Measurements from ENCODE around the gene PLXNB2. TPM values are rescaled to one million over a fixed set of nuclear protein-coding genes. Genes with fewer than 3 reads are reported as not detected.
A peak's percentile ranks its signal among the peaks of the same experiment; 100 is the strongest.
"Not testable (repeated sequence)": the region's sequence is repeated elsewhere in the genome, so short reads cannot be mapped to it uniquely, and the experiment has no call there.

Gene PLXNB2
- total and polyA plus RNA-seq, 11 donors = 35.1 to 139 (median 53.0) TPM

GRCh38 chr22:50326225-50326955 is 18.9 kb upstream of the PLXNB2 start:
- H3K27ac ChIP-seq = peak overlapping the region in 7 of 12 donors; percentile 27 to 98 (median 63)
- 15 to 20% (median 17%) methylated on average over 40 to 56 of the region's 56 CpGs for WGBS, 4 donors
- intact Hi-C loops (cut with DNase I) = loop anchor here in 9 of 10 donors (2.0 to 5.0 kb wide), 6 partner anchors 16 to 76 kb away; partner anchors contain the start of genes HDAC10 (in 1 of the 9), MAPK11 (in 1 of the 9) and PPP6R2 (in 1 of the 9)
- no peaks in the 10 kb centered on the region for H3K36me3 ChIP-seq
- H3K4me1 ChIP-seq = peaks cover 0 to 18% (median 11%) of the 10 kb centered on the region in 12 donors
- peak in 2 of 4 donors; percentile 2 to 38 for ATAC-seq
- no peaks in the 10 kb centered on the region for H3K9me3 ChIP-seq
- H3K27me3 ChIP-seq = no peaks in the 10 kb centered on the region
- peak in 1 of 5 donors; percentile 16 for DNase-seq
- peak overlapping the region; percentile 45 to 95 (median 80) for H3K4me3 ChIP-seq
- no peak for TF ChIP-seq CTCF (IDR thresholded peaks at IDR 0.05)
- no peak for TF ChIP-seq POLR2A (IDR thresholded peaks at IDR 0.05)

GRCh38 chr22:50325444-50326224 is 18.2 kb upstream of the PLXNB2 start:
- Histone ChIP-seq H3K4me1 (peaks cover 0 to 18% (median 11%) of the 10 kb centered on the region in 12 donors), H3K4me3 (peak overlapping the region in 5 of 12 donors; percentile 73 to 95 (median 82)), H3K27ac (no peak overlapping the region), H3K9me3 (no peaks in the 10 kb centered on the region), H3K27me3 (no peaks in the 10 kb centered on the region), H3K36me3 (no peaks in the 10 kb centered on the region)
- no peak for ATAC-seq
- 84 to 92% (median 91%) methylated on average over 15 to 19 of the region's 19 CpGs for WGBS, 4 donors
- DNase-seq = peak in 1 of 5 donors; percentile 17
- TF ChIP-seq POLR2A (IDR thresholded peaks at IDR 0.05) (no peak), CTCF (IDR thresholded peaks at IDR 0.05) (no peak)
- intact Hi-C loops (cut with DNase I) = loop anchor here in 9 of 10 donors (2.0 to 5.0 kb wide), 6 partner anchors 17 to 75 kb away; partner anchors contain the start of genes HDAC10 (in 1 of the 9), MAPK11 (in 1 of the 9) and PPP6R2 (in 1 of the 9)

GRCh38 chr22:50323900-50324299 is 16.5 kb upstream of the PLXNB2 start:
- H3K9me3 ChIP-seq = no peaks in the 10 kb centered on the region
- WGBS, 4 donors = 97 to 100% (median 98%) methylated on average over 5 of the region's 5 CpGs
- intact Hi-C loops (cut with DNase I) = no loop called here
- no peaks in the 10 kb centered on the region for H3K36me3 ChIP-seq
- TF ChIP-seq CTCF (IDR thresholded peaks at IDR 0.05) (no peak), POLR2A (IDR thresholded peaks at IDR 0.05) (no peak)
- no peaks in the 10 kb centered on the region for H3K27me3 ChIP-seq
- H3K4me3 ChIP-seq = no peak overlapping the region
- DNase-seq = peak in 1 of 5 donors; percentile 16
- H3K4me1 ChIP-seq = peaks cover 0 to 18% (median 11%) of the 10 kb centered on the region in 12 donors
- ATAC-seq = no peak
- no peak overlapping the region for H3K27ac ChIP-seq

- H3K36me3 ChIP-seq; H3K9me3 ChIP-seq; H3K27me3 ChIP-seq; H3K4me3 ChIP-seq; DNase-seq; intact Hi-C loops (cut with DNase I); ATAC-seq; H3K27ac ChIP-seq: not testable (repeated sequence)
- WGBS, 4 donors = 83 to 91% (median 89%) methylated on average over 9 to 10 of the region's 10 CpGs
- peaks cover 0 to 12% (median 8%) of the 10 kb centered on the region in 12 donors for H3K4me1 ChIP-seq
Measured at GRCh38 chr22:50322382-50323104, 15.1 kb upstream of the PLXNB2 start.

All from heart left ventricle (tissue), 16 donors.